ENCODE measurements around the gene TEX2. TPM values are rescaled to one million over a fixed set of nuclear protein-coding genes. Genes with fewer than 3 reads are reported as not detected.

Gene TEX2
- total RNA-seq, 1 experiment from 2014 or later = 20.2 TPM

- Mint-ChIP-seq H3K4me3 (ENCODE audit: unreplicated experiment) (no peak overlapping the region), H3K36me3 (ENCODE audit: insufficient read depth, unreplicated experiment) (peaks cover 6% of the 10 kb centered on the region), H3K4me1 (ENCODE audit: low read depth, unreplicated experiment) (peaks cover 9% of the 10 kb centered on the region), H3K9me3 (ENCODE audit: unreplicated experiment) (no peaks in the 10 kb centered on the region), H3K27ac (ENCODE audit: unreplicated experiment) (peak overlapping the region; percentile 60), H3K27me3 (ENCODE audit: insufficient read depth, unreplicated experiment) (no peaks in the 10 kb centered on the region)
- Histone ChIP-seq H3K9me3 (no peaks in the 10 kb centered on the region), H3K4me3 (ENCODE audit: low read depth, low read length) (no peak overlapping the region), H3K27me3 (replicated peaks; ENCODE audit: control insufficient read depth, insufficient read depth, low read length) (no peaks in the 10 kb centered on the region), H3K36me3 (ENCODE audit: control insufficient read depth, insufficient read depth, low read length) (no peaks in the 10 kb centered on the region), H3K4me1 (peaks cover 13% of the 10 kb centered on the region; the same call in 1 of the 2 replicates)
- no peak for DNase-seq
- no peak for TF ChIP-seq CTCF (IDR thresholded peaks at IDR 0.05; ENCODE audit: insufficient read depth in 1 of 2, low read depth in 1 of 2, low read length in 1 of 2, severe bottlenecking in 1 of 2, unreplicated experiment in 1 of 2)
- no TSS peak for BruUV-seq (replicated peaks)
- POLR2A ChIA-PET = no interaction called here
- CTCF ChIA-PET = interaction anchor here (0.7 to 1.6 kb wide), 2 partner anchors 15 to 92 kb away, joined by 3 to 7 read pairs; no protein-coding TSS in a partner anchor
- intact Hi-C loops (cut with micrococcal nuclease; ENCODE audit: unreplicated experiment) = loop anchor here (2.0 kb wide), 1 partner anchor 13 kb away; the partner anchor contains the start of gene ERN1
These were observed 144.8 kb downstream of the TEX2 start for GRCh38 chr17:64117981-64118979.

- H3K36me3 Mint-ChIP-seq (ENCODE audit: insufficient read depth, unreplicated experiment) = peaks cover 11% of the 10 kb centered on the region
- Histone ChIP-seq H3K36me3 (ENCODE audit: control insufficient read depth, insufficient read depth, low read length) (no peaks in the 10 kb centered on the region), H3K27me3 (replicated peaks; ENCODE audit: control insufficient read depth, insufficient read depth, low read length) (no peaks in the 10 kb centered on the region), H3K4me3 (ENCODE audit: low read depth, low read length) (no peak overlapping the region), H3K4me1 (peaks cover 9% of the 10 kb centered on the region; the same call in 1 of the 2 replicates), H3K9me3 (no peaks in the 10 kb centered on the region)
- no TSS peak for BruUV-seq (replicated peaks)
- ChIA-PET POLR2A (no interaction called here), CTCF (no interaction called here)
- intact Hi-C loops (cut with micrococcal nuclease; ENCODE audit: unreplicated experiment) = loop anchor here (2.0 kb wide), 1 partner anchor 15 kb away; the partner anchor contains the start of gene ERN1
- no peaks in the 10 kb centered on the region for H3K9me3 Mint-ChIP-seq (ENCODE audit: unreplicated experiment)
- peaks cover 9% of the 10 kb centered on the region for H3K4me1 Mint-ChIP-seq (ENCODE audit: low read depth, unreplicated experiment)
- no peak for TF ChIP-seq CTCF (IDR thresholded peaks at IDR 0.05; ENCODE audit: insufficient read depth in 1 of 2, low read depth in 1 of 2, low read length in 1 of 2, severe bottlenecking in 1 of 2, unreplicated experiment in 1 of 2)
- H3K4me3 Mint-ChIP-seq (ENCODE audit: unreplicated experiment) = no peak overlapping the region
- no peaks in the 10 kb centered on the region for H3K27me3 Mint-ChIP-seq (ENCODE audit: insufficient read depth, unreplicated experiment)
- H3K27ac Mint-ChIP-seq (ENCODE audit: unreplicated experiment) = no peak overlapping the region
- no peak for DNase-seq
These were observed 147.1 kb downstream of the TEX2 start for GRCh38 chr17:64115822-64116534.

- Histone ChIP-seq H3K36me3 (ENCODE audit: control insufficient read depth, insufficient read depth, low read length) (no peaks in the 10 kb centered on the region), H3K4me3 (ENCODE audit: low read depth, low read length) (no peak overlapping the region), H3K4me1 (peaks cover 16% of the 10 kb centered on the region), H3K27me3 (replicated peaks; ENCODE audit: control insufficient read depth, insufficient read depth, low read length) (no peaks in the 10 kb centered on the region), H3K9me3 (no peaks in the 10 kb centered on the region)
- H3K36me3 Mint-ChIP-seq (ENCODE audit: insufficient read depth, unreplicated experiment) = peaks cover 11% of the 10 kb centered on the region
- no peak for DNase-seq
- no peak for TF ChIP-seq CTCF (IDR thresholded peaks at IDR 0.05; ENCODE audit: insufficient read depth in 1 of 2, low read depth in 1 of 2, low read length in 1 of 2, severe bottlenecking in 1 of 2, unreplicated experiment in 1 of 2)
- CTCF ChIA-PET = no interaction called here
- intact Hi-C loops (cut with micrococcal nuclease; ENCODE audit: unreplicated experiment) = no loop called here
- no peaks in the 10 kb centered on the region for H3K9me3 Mint-ChIP-seq (ENCODE audit: unreplicated experiment)
- POLR2A ChIA-PET = interaction anchor here (0.6 kb wide), 1 partner anchor 11 kb away, joined by 3 read pairs; no protein-coding TSS in a partner anchor
- peaks cover 16% of the 10 kb centered on the region for H3K4me1 Mint-ChIP-seq (ENCODE audit: low read depth, unreplicated experiment)
- no TSS peak for BruUV-seq (replicated peaks)
- H3K27me3 Mint-ChIP-seq (ENCODE audit: insufficient read depth, unreplicated experiment) = no peaks in the 10 kb centered on the region
- H3K27ac Mint-ChIP-seq (ENCODE audit: unreplicated experiment) = no peak overlapping the region
- H3K4me3 Mint-ChIP-seq (ENCODE audit: unreplicated experiment) = no peak overlapping the region
These were observed 147.9 kb downstream of the TEX2 start for GRCh38 chr17:64115043-64115698.
